Measurements from ENCODE around the gene BAIAP2L1. TPM values are rescaled to one million over a fixed set of nuclear protein-coding genes. Genes with fewer than 3 reads are reported as not detected.
A peak's percentile ranks its signal among the peaks of the same experiment; 100 is the strongest.

The BAIAP2L1 gene
- total and polyA plus RNA-seq, 9 of the 15 experiments (the other 6 are each of a cell fraction or from before 2014, with no cell fraction given): 4.2 to 29.8 (median 15.5) TPM

GRCh38 chr7:98250789-98251188 is 150.1 kb downstream of the BAIAP2L1 start (continued):
- TF ChIP-seq ZBTB1 (CRISPR knock-in tag; IDR thresholded peaks at IDR 0.05; ENCODE audit: borderline replicate concordance, low read depth) (no peak), PRDM10 (IDR thresholded peaks at IDR 0.05; ENCODE audit: partially characterized antibody) (peak; percentile 40)

GRCh38 chr7:98249106-98249505 is 151.8 kb downstream of the BAIAP2L1 start:
- FAIRE-seq (no peak), ATAC-seq (no peak), DNase-seq (ENCODE audit: extremely low read depth in 1 of 4, low spot score in 3 of 4) (no peak)
- in situ Hi-C loops (cut with MboI) (no loop called here), intact Hi-C loops (cut with micrococcal nuclease) (no loop called here)
- Histone ChIP-seq H4K20me1 (replicated peaks; ENCODE audit: control insufficient read depth, insufficient read depth, low read length) (no peaks in the 10 kb centered on the region), H3K27ac (ENCODE audit: extremely low read depth, low read depth, low read length) (no peak overlapping the region), H3K36me3 (ENCODE audit: control insufficient read depth, insufficient read depth, low read length) (no peaks in the 10 kb centered on the region), H3K9me1 (ENCODE audit: control insufficient read depth, insufficient read depth, low read length) (no peaks in the 10 kb centered on the region), H3K79me2 (ENCODE audit: control insufficient read depth, insufficient read depth, low read length) (peaks cover 13% of the 10 kb centered on the region), H3K4me1 (replicated peaks in 1 of 2; ENCODE audit: control insufficient read depth in 2 of 2, insufficient read depth in 2 of 2, low read length in 2 of 2) (peaks cover 10 to 29% of the 10 kb centered on the region in 2 experiments; a peak in 4 of 5 replicates), H2AFZ (ENCODE audit: low read depth, low read length) (no peak overlapping the region), H3K27me3 (ENCODE audit: control insufficient read depth in 2 of 2, insufficient read depth in 2 of 2, low read length in 2 of 2) (no peaks in the 10 kb centered on the region), H3K9me3 (replicated peaks; ENCODE audit: control insufficient read depth, insufficient read depth, low read depth, low read length) (no peaks in the 10 kb centered on the region), H3K9ac (ENCODE audit: insufficient read depth in 1 of 2, low read depth in 2 of 2, low read length in 2 of 2) (no peak overlapping the region), H3K4me2 (ENCODE audit: insufficient read depth, low read length) (no peak overlapping the region), H3K4me3 (no peak overlapping the region)
- 81% methylated on average over 6 of the region's 6 CpGs for WGBS (ENCODE audit: insufficient coverage, low coverage, missing lambda C conversion rate)
- no TSS peak for BruUV-seq (replicated peaks)
- ChIA-PET CTCF (ENCODE audit: low intra/inter-chr PET ratio) (no interaction called here), POLR2A (no interaction called here)
- TF ChIP-seq DNMT1 (IDR thresholded peaks at IDR 0.05): no peak
- peak; percentile 47; the same call in 1 of the 2 replicates for TF ChIP-seq GABPA (tag; conservative IDR thresholded peaks at IDR 0.05; ENCODE audit: low read depth)
- peak; percentile 59; the same call in 1 of the 2 replicates for TF ChIP-seq SPI1 (IDR thresholded peaks at IDR 0.05; ENCODE audit: borderline replicate concordance, low read depth, low read length)
- no peak for TF ChIP-seq PHF21A (IDR thresholded peaks at IDR 0.05; ENCODE audit: borderline replicate concordance, low read depth)
- peak; percentile 77 for TF ChIP-seq ZBTB40 (IDR thresholded peaks at IDR 0.05)
- TF ChIP-seq ZBTB40 (CRISPR knock-in tag; IDR thresholded peaks at IDR 0.05): no peak
- no peak for TF ChIP-seq ZNF316 (IDR thresholded peaks at IDR 0.05)
